OCI-LY3 (cell line): ENCODE results near the gene RAP1A.

Source experiments
- H2AFZ ChIP-seq: fragments of 200-600, 300-600 bp; shearing (Covaris generic); 2 replicates; pipeline ENCODE4 v1.6.0; 2014; ENCODE audit warnings: antibody characterized with exemption, low read depth, low read length
- H3K27ac ChIP-seq: fragments of 200-600, 300-600 bp; sonication (generic); 2 replicates; pipeline ENCODE4 v1.5.1; 2014; ENCODE audit warnings: mild to moderate bottlenecking, low read length, moderate library complexity, mixed read lengths
- H3K27me3 ChIP-seq: fragments of 200-600, 300-600 bp; sonication (generic); 2 replicates; pipeline ENCODE4 v1.6.1; 2014; ENCODE audit warnings: low read depth, low read length, mixed read lengths
- H3K36me3 ChIP-seq: fragments of 200-600, 300-600 bp; sonication (generic); replicated peaks from 2 replicates; pipeline ENCODE3; 2014; ENCODE audit warnings: low read depth, low read length, mixed read lengths
- H3K4me1 ChIP-seq: fragments of 300-600, 200-600 bp; sonication (generic); 2 replicates; pipeline ENCODE4 v1.6.1; 2014; ENCODE audit warnings: low read length, mixed read lengths
- H3K4me2 ChIP-seq: fragments of 200-600, 300-600 bp; sonication (generic); 2 replicates; pipeline ENCODE4 v1.6.1; 2014; ENCODE audit warnings: low read length, mixed read lengths
- H3K4me3 ChIP-seq: fragments of 300-600, 200-600 bp; sonication (generic); 2 replicates; pipeline ENCODE4 v1.5.1; 2014; ENCODE audit warnings: antibody characterized with exemption, mild to moderate bottlenecking, low read length, moderate library complexity
- H3K79me2 ChIP-seq: fragments of 300-600, 200-600 bp; shearing (Covaris generic); 2 replicates; pipeline ENCODE4 v1.6.1; 2014; ENCODE audit warnings: mild to moderate bottlenecking, low read length, mixed read lengths
- H3K9ac ChIP-seq: fragments of 300-600, 200-600 bp; shearing (Covaris generic); 2 replicates; pipeline ENCODE4 v1.6.0; 2014; ENCODE audit warnings: mild to moderate bottlenecking, low read length, moderate library complexity
- H3K9me3 ChIP-seq: fragments of 200-600, 300-600 bp; shearing (Covaris generic); 2 replicates; pipeline ENCODE4 v1.6.1; 2014; ENCODE audit warnings: low read length, mixed read lengths; ENCODE audit not compliant: insufficient read depth
- H4K20me1 ChIP-seq: fragments of 200-600, 300-600 bp; sonication (generic); 2 replicates; pipeline ENCODE4 v1.6.1; 2016; ENCODE audit warnings: low read length, mixed read lengths; ENCODE audit not compliant: insufficient read depth
- EZH2phosphoT487 ChIP-seq: fragments of 200-600 bp; shearing (Covaris generic); IDR thresholded peaks from 2 replicates; pipeline ENCODE4 v1.6.1; 2018; ENCODE audit warnings: antibody characterized with exemption, mixed run types, low read depth
- TF ChIP-seq, protein P1 (sequence below): fragments of 200-600, 300-600 bp; sonication (generic); IDR thresholded peaks from 2 replicates; pipeline ENCODE4 v1.5.1; 2014; ENCODE audit warnings: antibody characterized with exemption, low read length, low read depth

RAP1A gene

GRCh38 chr1:111587509-111588174 is 31.9 kb upstream of the RAP1A start:
- H3K9ac ChIP-seq, result peak overlapping the region; percentile 7; the same call in 1 of the 2 replicates

DNA sequence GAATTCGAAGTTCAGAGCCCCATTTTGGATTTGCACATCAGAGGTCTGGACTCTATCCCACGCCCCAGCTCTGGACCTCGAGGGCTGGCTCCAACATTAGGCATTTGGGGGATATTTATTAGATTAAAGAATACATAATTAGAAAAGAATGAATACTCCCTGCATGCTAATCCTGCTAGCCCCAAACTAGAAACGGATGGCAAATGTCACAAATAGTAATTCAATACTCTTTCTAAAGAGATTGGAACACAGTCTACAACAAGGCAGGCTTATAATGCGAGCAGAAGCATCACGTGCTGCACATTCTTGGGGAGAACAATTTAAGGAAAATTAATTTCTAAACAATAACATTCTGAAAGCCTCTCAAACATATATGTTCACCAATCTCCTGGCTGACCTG is 27.7 kb upstream of the RAP1A start:
- Histone ChIP-seq H2AFZ (no peak overlapping the region; the same call in 1 of the 2 replicates), H3K4me3 (peak overlapping the region; percentile 66; the same call in 1 of the 2 replicates), H3K27me3 (no peaks in the 10 kb centered on the region), H4K20me1 (no peaks in the 10 kb centered on the region), H3K36me3 (no peaks in the 10 kb centered on the region), H3K9me3 (no peaks in the 10 kb centered on the region), H3K4me2 (peak overlapping the region; percentile 86), H3K9ac (peak overlapping the region; percentile 74), H3K79me2 (peaks cover 13% of the 10 kb centered on the region), H3K27ac (peak overlapping the region; percentile 100), H3K4me1 (peaks cover 95% of the 10 kb centered on the region)
- TF ChIP-seq EZH2phosphoT487, result no peak
- TF ChIP-seq, protein P1, sequence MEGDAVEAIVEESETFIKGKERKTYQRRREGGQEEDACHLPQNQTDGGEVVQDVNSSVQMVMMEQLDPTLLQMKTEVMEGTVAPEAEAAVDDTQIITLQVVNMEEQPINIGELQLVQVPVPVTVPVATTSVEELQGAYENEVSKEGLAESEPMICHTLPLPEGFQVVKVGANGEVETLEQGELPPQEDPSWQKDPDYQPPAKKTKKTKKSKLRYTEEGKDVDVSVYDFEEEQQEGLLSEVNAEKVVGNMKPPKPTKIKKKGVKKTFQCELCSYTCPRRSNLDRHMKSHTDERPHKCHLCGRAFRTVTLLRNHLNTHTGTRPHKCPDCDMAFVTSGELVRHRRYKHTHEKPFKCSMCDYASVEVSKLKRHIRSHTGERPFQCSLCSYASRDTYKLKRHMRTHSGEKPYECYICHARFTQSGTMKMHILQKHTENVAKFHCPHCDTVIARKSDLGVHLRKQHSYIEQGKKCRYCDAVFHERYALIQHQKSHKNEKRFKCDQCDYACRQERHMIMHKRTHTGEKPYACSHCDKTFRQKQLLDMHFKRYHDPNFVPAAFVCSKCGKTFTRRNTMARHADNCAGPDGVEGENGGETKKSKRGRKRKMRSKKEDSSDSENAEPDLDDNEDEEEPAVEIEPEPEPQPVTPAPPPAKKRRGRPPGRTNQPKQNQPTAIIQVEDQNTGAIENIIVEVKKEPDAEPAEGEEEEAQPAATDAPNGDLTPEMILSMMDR, result no peak

More at GRCh38 chr1:111587509-111588174, 31.9 kb upstream of the RAP1A start:
- Histone ChIP-seq H3K4me2 (peak overlapping the region; percentile 40), H4K20me1 (no peaks in the 10 kb centered on the region), H3K27me3 (no peaks in the 10 kb centered on the region), H3K4me3 (no peak overlapping the region), H3K79me2 (no peaks in the 10 kb centered on the region), H3K27ac (peak overlapping the region; percentile 29), H2AFZ (peak overlapping the region; percentile 68; the same call in 1 of the 2 replicates), H3K36me3 (no peaks in the 10 kb centered on the region), H3K4me1 (peaks cover 52% of the 10 kb centered on the region), H3K9me3 (no peaks in the 10 kb centered on the region)
- TF ChIP-seq EZH2phosphoT487, result no peak

DNA sequence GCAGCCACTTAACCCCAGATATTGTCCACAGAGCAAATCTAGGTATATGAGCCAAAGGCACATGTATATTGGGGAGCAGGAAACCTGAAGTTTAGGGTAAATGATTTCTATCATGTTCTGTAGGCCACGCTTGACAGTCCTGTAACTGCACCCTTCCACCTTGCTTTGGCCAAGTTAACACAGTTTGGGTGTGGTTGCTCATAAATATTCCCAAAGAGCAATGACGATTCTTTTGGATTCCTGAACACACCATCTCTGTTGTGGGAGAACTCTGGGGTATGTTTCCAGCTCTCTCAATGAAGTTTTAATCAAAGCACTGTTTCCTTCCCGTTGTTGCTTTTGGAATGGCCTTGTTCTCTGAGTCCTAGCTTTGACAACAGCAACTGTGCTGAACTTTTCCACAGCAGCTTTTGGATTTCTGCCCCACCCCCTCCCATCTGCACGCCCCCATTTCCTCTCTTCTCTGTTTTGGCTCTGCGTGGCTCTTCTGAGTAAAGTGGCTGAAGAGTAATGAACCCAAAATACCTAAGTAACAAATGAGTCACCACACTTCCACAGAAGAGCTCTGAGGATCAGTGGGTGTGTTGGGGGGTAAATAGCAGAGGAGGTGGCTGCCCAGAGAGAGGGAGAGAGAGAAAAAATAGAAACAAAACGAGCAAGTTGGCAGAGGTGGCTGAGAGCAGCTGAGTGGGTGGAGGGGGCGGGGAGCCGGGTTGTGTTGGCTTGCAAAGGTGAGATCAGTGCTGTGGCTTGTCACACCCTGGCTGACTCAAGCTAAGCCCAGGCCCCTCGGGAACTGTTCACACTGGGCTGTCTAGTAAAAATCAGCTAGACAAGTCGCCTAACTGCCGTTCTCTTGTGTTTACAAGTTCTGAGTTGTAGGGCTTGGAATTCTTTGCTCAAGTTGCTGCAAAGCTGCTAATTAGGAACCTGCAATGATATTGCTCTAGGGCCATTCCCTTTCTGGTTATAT is 26.9 kb upstream of the RAP1A start:
- Histone ChIP-seq H3K9ac (peak overlapping the region; percentile 74), H3K4me1 (peaks cover 96% of the 10 kb centered on the region), H3K4me2 (peak overlapping the region; percentile 86), H2AFZ (no peak overlapping the region; the same call in 1 of the 2 replicates), H3K36me3 (no peaks in the 10 kb centered on the region), H3K27ac (peak overlapping the region; percentile 100), H3K9me3 (no peaks in the 10 kb centered on the region), H3K27me3 (no peaks in the 10 kb centered on the region), H3K4me3 (peak overlapping the region; percentile 66), H4K20me1 (no peaks in the 10 kb centered on the region), H3K79me2 (peaks cover 13% of the 10 kb centered on the region)
- TF ChIP-seq, protein P1, result no peak
- no peak for TF ChIP-seq EZH2phosphoT487

DNA sequence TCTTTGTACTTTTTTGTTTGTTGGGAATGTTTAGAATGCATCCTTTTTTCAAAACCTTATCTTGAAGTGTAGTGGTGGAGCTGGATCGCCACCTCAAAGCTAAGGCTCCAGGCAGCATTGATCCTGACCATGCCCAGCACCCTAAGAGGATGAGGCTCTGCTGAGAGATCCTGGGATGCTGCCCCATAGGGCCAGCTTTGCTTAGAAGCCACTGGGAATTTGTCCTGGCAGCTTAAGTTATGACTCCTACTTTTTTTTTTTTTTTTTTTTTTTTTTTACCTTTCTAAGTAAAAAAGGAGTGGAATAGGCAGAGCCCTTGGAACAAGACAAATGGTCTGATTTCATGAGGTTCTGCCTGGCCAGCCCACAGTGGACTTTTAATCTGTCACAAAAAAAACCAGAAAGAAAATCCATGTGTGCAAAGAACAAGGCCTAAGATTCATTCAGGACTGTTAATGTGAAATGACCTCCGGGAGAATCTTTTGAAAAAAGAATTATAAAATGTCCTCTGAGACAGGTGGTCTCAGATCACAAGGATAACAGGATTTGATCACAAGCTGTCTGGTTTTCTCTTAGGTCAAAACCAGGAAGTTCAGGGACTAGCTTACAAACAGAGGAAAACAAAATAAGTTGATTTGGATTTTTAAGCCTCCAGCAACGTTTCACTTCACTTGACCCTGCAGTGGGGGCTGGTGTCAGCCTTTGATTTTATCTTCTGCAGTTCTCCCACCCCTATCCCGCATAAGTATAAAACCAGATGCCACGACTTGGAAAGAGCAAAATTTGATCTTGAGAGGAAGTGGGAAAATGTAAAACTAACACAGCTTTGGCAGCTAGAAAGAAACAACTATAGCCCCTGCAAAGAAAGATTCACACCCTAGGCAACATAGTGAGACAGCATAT is 25.9 kb upstream of the RAP1A start:
- Histone ChIP-seq H3K9ac (peak overlapping the region; percentile 74), H3K27me3 (no peaks in the 10 kb centered on the region), H3K27ac (peak overlapping the region; percentile 100), H3K4me1 (peaks cover 96% of the 10 kb centered on the region), H3K4me3 (peak overlapping the region; percentile 66), H3K36me3 (no peaks in the 10 kb centered on the region), H3K4me2 (peak overlapping the region; percentile 86), H2AFZ (no peak overlapping the region), H3K79me2 (peaks cover 18% of the 10 kb centered on the region), H3K9me3 (no peaks in the 10 kb centered on the region), H4K20me1 (no peaks in the 10 kb centered on the region)
- no peak for TF ChIP-seq EZH2phosphoT487
- TF ChIP-seq, protein P1, result no peak
